ENCODE results near the gene BMP6. TPM values are rescaled to one million over a fixed set of nuclear protein-coding genes. Genes with fewer than 3 reads are reported as not detected.

The BMP6 gene
- total RNA-seq, 1 experiment from 2014 or later = 1.6 TPM

DNA sequence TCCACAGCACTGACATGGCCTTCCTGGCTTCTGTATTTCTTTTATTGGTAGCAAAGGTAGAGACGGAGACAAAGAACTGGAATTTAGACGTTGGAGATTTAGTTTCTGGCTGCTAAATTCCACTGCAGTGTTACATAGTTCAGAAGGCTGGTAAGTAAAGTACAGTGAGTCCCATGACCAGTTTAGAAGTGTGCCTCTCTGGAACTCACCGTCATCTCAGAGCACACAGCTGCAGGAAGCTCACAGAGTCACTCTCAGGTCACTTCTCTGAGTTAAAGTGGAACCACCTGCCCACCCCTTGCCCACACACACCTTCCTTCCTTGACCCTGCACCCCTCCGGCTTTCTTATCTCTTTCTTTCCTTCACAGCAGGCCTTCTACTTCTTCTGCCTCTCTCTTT is 19.6 kb upstream of the BMP6 start:
- DNase-seq (ENCODE audit: low read depth, low spot score) (no peak), ATAC-seq (no peak)
- Histone ChIP-seq H2AFZ (ENCODE audit: low read depth, low read length, poor library complexity, severe bottlenecking) (no peak overlapping the region), H4K20me1 (ENCODE audit: insufficient read depth) (no peaks in the 10 kb centered on the region), H3K9ac (ENCODE audit: low read length) (no peak overlapping the region), H3K4me3 (replicated peaks in 1 of 2; ENCODE audit: low read depth in 1 of 2, low read length in 2 of 2) (no peak overlapping the region), H3K9me2 (ENCODE audit: insufficient read depth) (no peaks in the 10 kb centered on the region), H3K27me3 (ENCODE audit: insufficient read depth, low read length) (no peaks in the 10 kb centered on the region), H3K9me3 (ENCODE audit: control insufficient read depth in 1 of 2, insufficient read depth in 1 of 2, low read depth in 1 of 2, low read length in 2 of 2) (no peaks in the 10 kb centered on the region), H3K4me1 (ENCODE audit: control insufficient read depth in 1 of 2, insufficient read depth in 2 of 2, low read length in 2 of 2) (no peaks in the 10 kb centered on the region), H3K4me2 (ENCODE audit: low read length) (no peak overlapping the region), H3K79me2 (ENCODE audit: insufficient read depth, low read length) (no peaks in the 10 kb centered on the region), H3K27ac (ENCODE audit: low read depth, low read length) (no peak overlapping the region), H3K36me3 (ENCODE audit: control insufficient read depth in 1 of 2, insufficient read depth in 2 of 2, low read length in 2 of 2) (no peaks in the 10 kb centered on the region)
- ChIA-PET POLR2A (no interaction called here), CTCF (no interaction called here), RAD21 (ENCODE audit: low non-redundant PET in 1 of 2, low total read pairs in 2 of 2, uncharacterized antibody in 2 of 2, unreplicated experiment in 2 of 2) (no interaction called here)
- BruUV-seq (replicated peaks) = no TSS peak
- intact Hi-C loops (cut with micrococcal nuclease) = no loop called here
- TF ChIP-seq, protein P1, sequence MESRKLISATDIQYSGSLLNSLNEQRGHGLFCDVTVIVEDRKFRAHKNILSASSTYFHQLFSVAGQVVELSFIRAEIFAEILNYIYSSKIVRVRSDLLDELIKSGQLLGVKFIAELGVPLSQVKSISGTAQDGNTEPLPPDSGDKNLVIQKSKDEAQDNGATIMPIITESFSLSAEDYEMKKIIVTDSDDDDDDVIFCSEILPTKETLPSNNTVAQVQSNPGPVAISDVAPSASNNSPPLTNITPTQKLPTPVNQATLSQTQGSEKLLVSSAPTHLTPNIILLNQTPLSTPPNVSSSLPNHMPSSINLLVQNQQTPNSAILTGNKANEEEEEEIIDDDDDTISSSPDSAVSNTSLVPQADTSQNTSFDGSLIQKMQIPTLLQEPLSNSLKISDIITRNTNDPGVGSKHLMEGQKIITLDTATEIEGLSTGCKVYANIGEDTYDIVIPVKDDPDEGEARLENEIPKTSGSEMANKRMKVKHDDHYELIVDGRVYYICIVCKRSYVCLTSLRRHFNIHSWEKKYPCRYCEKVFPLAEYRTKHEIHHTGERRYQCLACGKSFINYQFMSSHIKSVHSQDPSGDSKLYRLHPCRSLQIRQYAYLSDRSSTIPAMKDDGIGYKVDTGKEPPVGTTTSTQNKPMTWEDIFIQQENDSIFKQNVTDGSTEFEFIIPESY (IDR thresholded peaks at IDR 0.05; ENCODE audit: extremely low read depth, insufficient replicate concordance, low read length) = no peak
- TF ChIP-seq ZNF274 (IDR thresholded peaks at IDR 0.05; ENCODE audit: low read depth, low read length) (no peak), YY1 (IDR thresholded peaks at IDR 0.05; ENCODE audit: extremely low read depth, insufficient replicate concordance, low read depth, low read length) (no peak), TCF7L2 (IDR thresholded peaks at IDR 0.05; ENCODE audit: borderline replicate concordance, extremely low read depth, insufficient read depth, insufficient read length) (no peak), EZH2phosphoT487 (IDR thresholded peaks at IDR 0.05; ENCODE audit: borderline replicate concordance) (no peak), POLR2A (IDR thresholded peaks at IDR 0.05; ENCODE audit: borderline replicate concordance, extremely low read depth, insufficient read depth, insufficient read length) (no peak), RAD21 (IDR thresholded peaks at IDR 0.05; ENCODE audit: low read depth) (no peak), POLR2AphosphoS5 (IDR thresholded peaks at IDR 0.05; ENCODE audit: low read depth, low read length) (no peak)

GRCh38 chr6:7707787-7708186 is 18.1 kb upstream of the BMP6 start:
- no peak for DNase-seq (ENCODE audit: low read depth, low spot score)
- no peak for TF ChIP-seq RAD21 (IDR thresholded peaks at IDR 0.05; ENCODE audit: low read depth)
- TF ChIP-seq, protein P2, sequence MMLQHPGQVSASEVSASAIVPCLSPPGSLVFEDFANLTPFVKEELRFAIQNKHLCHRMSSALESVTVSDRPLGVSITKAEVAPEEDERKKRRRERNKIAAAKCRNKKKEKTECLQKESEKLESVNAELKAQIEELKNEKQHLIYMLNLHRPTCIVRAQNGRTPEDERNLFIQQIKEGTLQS (IDR thresholded peaks at IDR 0.05) = no peak
- no peak for TF ChIP-seq SIN3A (IDR thresholded peaks at IDR 0.05; ENCODE audit: low read depth)
- TF ChIP-seq SRF (IDR thresholded peaks at IDR 0.05; ENCODE audit: low read depth) = no peak
- TF ChIP-seq POLR2A (IDR thresholded peaks at IDR 0.05; ENCODE audit: borderline replicate concordance, extremely low read depth, insufficient read depth, insufficient read length) = no peak
- TF ChIP-seq ELF1 (IDR thresholded peaks at IDR 0.05; ENCODE audit: borderline replicate concordance, low read depth) = no peak
- TF ChIP-seq ZNF274 (IDR thresholded peaks at IDR 0.05; ENCODE audit: low read depth, low read length) = no peak
- TF ChIP-seq CEBPB (IDR thresholded peaks at IDR 0.05; ENCODE audit: low read depth) = no peak
- TF ChIP-seq, protein P3, sequence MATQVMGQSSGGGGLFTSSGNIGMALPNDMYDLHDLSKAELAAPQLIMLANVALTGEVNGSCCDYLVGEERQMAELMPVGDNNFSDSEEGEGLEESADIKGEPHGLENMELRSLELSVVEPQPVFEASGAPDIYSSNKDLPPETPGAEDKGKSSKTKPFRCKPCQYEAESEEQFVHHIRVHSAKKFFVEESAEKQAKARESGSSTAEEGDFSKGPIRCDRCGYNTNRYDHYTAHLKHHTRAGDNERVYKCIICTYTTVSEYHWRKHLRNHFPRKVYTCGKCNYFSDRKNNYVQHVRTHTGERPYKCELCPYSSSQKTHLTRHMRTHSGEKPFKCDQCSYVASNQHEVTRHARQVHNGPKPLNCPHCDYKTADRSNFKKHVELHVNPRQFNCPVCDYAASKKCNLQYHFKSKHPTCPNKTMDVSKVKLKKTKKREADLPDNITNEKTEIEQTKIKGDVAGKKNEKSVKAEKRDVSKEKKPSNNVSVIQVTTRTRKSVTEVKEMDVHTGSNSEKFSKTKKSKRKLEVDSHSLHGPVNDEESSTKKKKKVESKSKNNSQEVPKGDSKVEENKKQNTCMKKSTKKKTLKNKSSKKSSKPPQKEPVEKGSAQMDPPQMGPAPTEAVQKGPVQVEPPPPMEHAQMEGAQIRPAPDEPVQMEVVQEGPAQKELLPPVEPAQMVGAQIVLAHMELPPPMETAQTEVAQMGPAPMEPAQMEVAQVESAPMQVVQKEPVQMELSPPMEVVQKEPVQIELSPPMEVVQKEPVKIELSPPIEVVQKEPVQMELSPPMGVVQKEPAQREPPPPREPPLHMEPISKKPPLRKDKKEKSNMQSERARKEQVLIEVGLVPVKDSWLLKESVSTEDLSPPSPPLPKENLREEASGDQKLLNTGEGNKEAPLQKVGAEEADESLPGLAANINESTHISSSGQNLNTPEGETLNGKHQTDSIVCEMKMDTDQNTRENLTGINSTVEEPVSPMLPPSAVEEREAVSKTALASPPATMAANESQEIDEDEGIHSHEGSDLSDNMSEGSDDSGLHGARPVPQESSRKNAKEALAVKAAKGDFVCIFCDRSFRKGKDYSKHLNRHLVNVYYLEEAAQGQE (IDR thresholded peaks at IDR 0.05; ENCODE audit: low read depth) = no peak
- TF ChIP-seq EZH2 (IDR thresholded peaks at IDR 0.05) = no peak
- no peak for TF ChIP-seq MAX (IDR thresholded peaks at IDR 0.05)

More at GRCh38 chr6:7707787-7708186, 18.1 kb upstream of the BMP6 start:
- Histone ChIP-seq H3K79me2 (ENCODE audit: insufficient read depth, low read length) (no peaks in the 10 kb centered on the region), H3K36me3 (ENCODE audit: control insufficient read depth in 1 of 2, insufficient read depth in 2 of 2, low read length in 2 of 2) (no peaks in the 10 kb centered on the region), H3K27me3 (ENCODE audit: insufficient read depth, low read length) (no peaks in the 10 kb centered on the region), H3K9me3 (ENCODE audit: control insufficient read depth in 1 of 2, insufficient read depth in 1 of 2, low read depth in 1 of 2, low read length in 2 of 2) (no peaks in the 10 kb centered on the region), H3K27ac (ENCODE audit: low read depth, low read length) (no peak overlapping the region), H3K9me2 (ENCODE audit: insufficient read depth) (no peaks in the 10 kb centered on the region), H2AFZ (ENCODE audit: low read depth, low read length, poor library complexity, severe bottlenecking) (no peak overlapping the region), H3K4me1 (ENCODE audit: control insufficient read depth in 1 of 2, insufficient read depth in 2 of 2, low read length in 2 of 2) (no peaks in the 10 kb centered on the region), H3K9ac (ENCODE audit: low read length) (no peak overlapping the region), H4K20me1 (ENCODE audit: insufficient read depth) (no peaks in the 10 kb centered on the region), H3K4me2 (ENCODE audit: low read length) (no peak overlapping the region), H3K4me3 (replicated peaks in 1 of 2; ENCODE audit: low read depth in 1 of 2, low read length in 2 of 2) (no peak overlapping the region)
- POLR2A ChIA-PET = no interaction called here
- ATAC-seq = no peak
- CTCF ChIA-PET = no interaction called here
- RAD21 ChIA-PET (ENCODE audit: low non-redundant PET in 1 of 2, low total read pairs in 2 of 2, uncharacterized antibody in 2 of 2, unreplicated experiment in 2 of 2) = no interaction called here
- BruUV-seq (replicated peaks) = no TSS peak
- intact Hi-C loops (cut with micrococcal nuclease) = no loop called here

Data from HCT116 (cell line).